Measurements from ENCODE around the gene NFATC3. TPM values are rescaled to one million over a fixed set of nuclear protein-coding genes. Genes with fewer than 3 reads are reported as not detected.

NFATC3 gene
- total RNA-seq, 1 experiment from 2014 or later, result 43.9 TPM

DNA sequence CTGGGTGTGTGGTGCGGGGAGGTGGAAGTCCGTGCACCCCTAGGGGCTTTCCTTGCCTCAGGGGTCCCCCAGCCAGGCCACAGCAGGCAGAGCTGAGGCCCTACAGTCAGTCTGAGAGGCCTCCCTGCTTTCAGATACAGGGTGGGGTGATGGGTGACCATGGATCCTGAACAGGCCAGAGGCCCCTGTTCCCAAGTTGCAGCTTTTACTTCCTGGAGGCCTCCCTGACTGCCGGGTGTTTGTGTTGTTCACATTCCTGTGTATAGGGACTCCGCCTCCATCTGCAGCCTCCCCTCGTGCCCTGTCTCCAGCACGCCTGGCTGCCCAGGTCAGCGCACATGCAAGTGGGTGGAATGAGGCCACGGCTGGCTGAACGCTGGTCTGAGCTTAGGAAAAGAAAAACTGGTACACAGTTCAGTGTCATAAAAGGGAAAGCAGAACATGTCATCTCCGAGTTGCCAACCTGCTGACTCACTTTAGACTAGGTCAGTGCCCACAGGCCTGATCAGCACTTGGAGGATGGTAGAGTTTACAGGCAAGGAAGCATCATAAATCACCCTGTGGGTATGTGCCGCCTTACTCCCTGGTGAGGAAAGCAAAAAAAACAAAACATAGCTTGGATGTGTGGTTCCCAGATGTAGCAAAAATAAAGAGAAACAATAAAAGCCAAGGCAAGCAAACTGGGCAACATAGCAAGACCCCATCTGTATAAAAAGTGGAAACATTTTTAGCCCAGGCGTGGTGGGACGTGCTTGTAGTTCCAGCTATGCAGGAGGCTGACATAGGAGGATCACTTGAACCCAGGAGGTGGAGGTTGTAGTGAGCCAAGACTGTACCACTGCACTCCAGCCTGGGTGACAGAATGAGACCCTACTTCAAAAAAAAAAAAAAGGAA is 173.0 kb downstream of the NFATC3 start:
- Mint-ChIP-seq H3K4me3 (ENCODE audit: unreplicated experiment) (no peak overlapping the region), H3K27me3 (ENCODE audit: insufficient read depth, unreplicated experiment) (no peaks in the 10 kb centered on the region), H3K27ac (ENCODE audit: unreplicated experiment) (peak overlapping the region; percentile 58), H3K36me3 (ENCODE audit: insufficient read depth, unreplicated experiment) (peaks cover 32% of the 10 kb centered on the region), H3K4me1 (ENCODE audit: low read depth, unreplicated experiment) (peaks cover 27% of the 10 kb centered on the region), H3K9me3 (ENCODE audit: unreplicated experiment) (no peaks in the 10 kb centered on the region)
- ChIA-PET POLR2A (interaction anchor here (0.5 to 1.6 kb wide), 6 partner anchors 13 to 127 kb away, joined by 3 to 9 read pairs (median 6); partner anchors contain the start of genes ESRP2 and PLA2G15), CTCF (interaction anchor here (0.6 to 2.6 kb wide), 11 partner anchors 21 to 210 kb away, joined by 3 to 15 read pairs (median 4); partner anchors contain the start of genes PRMT7 and SLC7A6OS)
- no peaks in the 10 kb centered on the region for H3K36me3 ChIP-seq (ENCODE audit: control insufficient read depth, insufficient read depth, low read length)
- DNase-seq, result peak; percentile 76 to 82
- no peaks in the 10 kb centered on the region for H3K27me3 ChIP-seq (replicated peaks; ENCODE audit: control insufficient read depth, insufficient read depth, low read length)
- TF ChIP-seq, protein P1, sequence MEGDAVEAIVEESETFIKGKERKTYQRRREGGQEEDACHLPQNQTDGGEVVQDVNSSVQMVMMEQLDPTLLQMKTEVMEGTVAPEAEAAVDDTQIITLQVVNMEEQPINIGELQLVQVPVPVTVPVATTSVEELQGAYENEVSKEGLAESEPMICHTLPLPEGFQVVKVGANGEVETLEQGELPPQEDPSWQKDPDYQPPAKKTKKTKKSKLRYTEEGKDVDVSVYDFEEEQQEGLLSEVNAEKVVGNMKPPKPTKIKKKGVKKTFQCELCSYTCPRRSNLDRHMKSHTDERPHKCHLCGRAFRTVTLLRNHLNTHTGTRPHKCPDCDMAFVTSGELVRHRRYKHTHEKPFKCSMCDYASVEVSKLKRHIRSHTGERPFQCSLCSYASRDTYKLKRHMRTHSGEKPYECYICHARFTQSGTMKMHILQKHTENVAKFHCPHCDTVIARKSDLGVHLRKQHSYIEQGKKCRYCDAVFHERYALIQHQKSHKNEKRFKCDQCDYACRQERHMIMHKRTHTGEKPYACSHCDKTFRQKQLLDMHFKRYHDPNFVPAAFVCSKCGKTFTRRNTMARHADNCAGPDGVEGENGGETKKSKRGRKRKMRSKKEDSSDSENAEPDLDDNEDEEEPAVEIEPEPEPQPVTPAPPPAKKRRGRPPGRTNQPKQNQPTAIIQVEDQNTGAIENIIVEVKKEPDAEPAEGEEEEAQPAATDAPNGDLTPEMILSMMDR (IDR thresholded peaks at IDR 0.05; ENCODE audit: insufficient read depth in 1 of 2, low read depth in 1 of 2, low read length in 1 of 2, severe bottlenecking in 1 of 2, unreplicated experiment in 1 of 2), result no peak
- H3K9me3 ChIP-seq, result no peaks in the 10 kb centered on the region
- intact Hi-C loops (cut with micrococcal nuclease; ENCODE audit: unreplicated experiment), result no loop called here
- no peak overlapping the region for H3K4me3 ChIP-seq (ENCODE audit: low read depth, low read length)
- no TSS peak for BruUV-seq (replicated peaks)
- peaks cover 21% of the 10 kb centered on the region for H3K4me1 ChIP-seq

DNA sequence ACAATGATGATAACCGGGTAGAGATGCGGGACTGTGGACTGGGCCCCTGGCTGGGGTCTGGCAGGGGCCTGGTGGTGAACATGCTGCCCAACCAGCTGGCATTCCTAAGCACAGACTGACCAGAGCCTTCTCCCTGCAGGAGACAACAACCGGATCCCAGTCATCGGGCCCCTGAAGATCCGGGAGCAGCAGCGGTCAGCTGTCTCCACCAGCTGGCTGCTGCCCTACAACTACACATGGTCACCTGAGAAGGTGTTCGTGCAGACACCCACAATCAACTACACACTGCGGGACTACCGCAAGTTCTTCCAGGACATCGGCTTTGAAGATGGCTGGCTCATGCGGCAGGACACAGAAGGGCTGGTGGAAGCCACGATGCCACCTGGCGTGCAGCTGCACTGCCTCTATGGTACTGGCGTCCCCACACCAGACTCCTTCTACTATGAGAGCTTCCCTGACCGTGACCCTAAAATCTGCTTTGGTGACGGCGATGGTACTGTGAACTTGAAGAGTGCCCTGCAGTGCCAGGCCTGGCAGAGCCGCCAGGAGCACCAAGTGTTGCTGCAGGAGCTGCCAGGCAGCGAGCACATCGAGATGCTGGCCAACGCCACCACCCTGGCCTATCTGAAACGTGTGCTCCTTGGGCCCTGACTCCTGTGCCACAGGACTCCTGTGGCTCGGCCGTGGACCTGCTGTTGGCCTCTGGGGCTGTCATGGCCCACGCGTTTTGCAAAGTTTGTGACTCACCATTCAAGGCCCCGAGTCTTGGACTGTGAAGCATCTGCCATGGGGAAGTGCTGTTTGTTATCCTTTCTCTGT is 174.0 kb downstream of the NFATC3 start:
- Histone ChIP-seq H3K4me3 (ENCODE audit: low read depth, low read length) (no peak overlapping the region), H3K27me3 (replicated peaks; ENCODE audit: control insufficient read depth, insufficient read depth, low read length) (no peaks in the 10 kb centered on the region), H3K4me1 (peaks cover 29% of the 10 kb centered on the region), H3K9me3 (no peaks in the 10 kb centered on the region), H3K36me3 (ENCODE audit: control insufficient read depth, insufficient read depth, low read length) (no peaks in the 10 kb centered on the region)
- Mint-ChIP-seq H3K4me1 (ENCODE audit: low read depth, unreplicated experiment) (peaks cover 35% of the 10 kb centered on the region), H3K4me3 (ENCODE audit: unreplicated experiment) (no peak overlapping the region), H3K27ac (ENCODE audit: unreplicated experiment) (peak overlapping the region; percentile 58), H3K36me3 (ENCODE audit: insufficient read depth, unreplicated experiment) (peaks cover 42% of the 10 kb centered on the region), H3K27me3 (ENCODE audit: insufficient read depth, unreplicated experiment) (no peaks in the 10 kb centered on the region), H3K9me3 (ENCODE audit: unreplicated experiment) (no peaks in the 10 kb centered on the region)
- TF ChIP-seq, protein P1 (IDR thresholded peaks at IDR 0.05; ENCODE audit: insufficient read depth in 1 of 2, low read depth in 1 of 2, low read length in 1 of 2, severe bottlenecking in 1 of 2, unreplicated experiment in 1 of 2), result no peak
- BruUV-seq (replicated peaks), result no TSS peak
- CTCF ChIA-PET, result interaction anchor here (0.6 to 2.6 kb wide), 2 partner anchors 69 to 211 kb away, joined by 5 to 15 read pairs; no protein-coding TSS in a partner anchor
- POLR2A ChIA-PET, result interaction anchor here (0.6 kb wide), 1 partner anchor 126 kb away, joined by 9 read pairs; no protein-coding TSS in a partner anchor
- intact Hi-C loops (cut with micrococcal nuclease; ENCODE audit: unreplicated experiment), result no loop called here
- no peak for DNase-seq
